B cell (primary cell): ENCODE data around the gene SMIM12. TPM values are rescaled to one million over a fixed set of nuclear protein-coding genes. Genes with fewer than 3 reads are reported as not detected.

Source experiments
- ATAC-seq: fragments of 200-7000 bp; cut with Tn5 transposase; one replicate; pipeline ENCODE4 v1.10.0; 2021; ENCODE audit warnings: low read depth, mild to moderate bottlenecking, moderate number of reproducible peaks, moderate library complexity
- CTCF ChIA-PET: fragments of 350-600 bp; sonication (Branson Sonifier 250); formaldehyde crosslinking; loops from one replicate; lab custom pipeline; 2021; ENCODE audit warnings: antibody characterized with exemption, inconsistent platforms; lab: Charles Lee
- POLR2A ChIA-PET: fragments of 350-600 bp; sonication (Branson Sonifier 250); formaldehyde crosslinking; loops from one replicate; lab custom pipeline; 2021; ENCODE audit warnings: antibody characterized with exemption; lab: Charles Lee
- DNase-seq: peaks from one replicate; pipeline ENCODE4 v3.0.0; 2013
- H2AFZ ChIP-seq: 2 replicates; pipeline ENCODE4 v1.6.1; 2012; ENCODE audit warnings: mild to moderate bottlenecking, low read depth, low read length; ENCODE audit not compliant: insufficient read depth, poor library complexity, severe bottlenecking
- H3K27ac ChIP-seq, 2 donors: 1 replicate in 1 of 2; 2 replicates in 1 of 2; pipeline ENCODE4 v1.5.1; 2012 to 2013; ENCODE audit warnings: low read length in 2 of 2, mild to moderate bottlenecking in 2 of 2, moderate library complexity in 1 of 2
- H3K27me3 ChIP-seq, 4 experiments: fragments of 200-600 bp in 1 of 4; sonication (generic) in 1 of 4; replicated peaks in 1 of 4; 1 replicate in 2 of 4; 2 replicates in 2 of 4; pipeline versions ENCODE4 v1.6.1 to v1.7.0; 2013 to 2016; ENCODE audit warnings: low read length in 3 of 4, mild to moderate bottlenecking in 2 of 4, mixed read lengths in 1 of 4, moderate library complexity in 1 of 4; ENCODE audit not compliant: insufficient read depth in 4 of 4, control insufficient read depth in 3 of 4; ENCODE audit errors: control extremely low read depth in 1 of 4
- H3K36me3 ChIP-seq, 2 experiments: replicated peaks in 1 of 2; 1 replicate in 1 of 2; 2 replicates in 1 of 2; pipeline versions ENCODE4 v1.6.1 to v1.7.1; 2013; ENCODE audit warnings: low read length in 1 of 2; ENCODE audit not compliant: insufficient read depth in 2 of 2, control insufficient read depth in 1 of 2; ENCODE audit errors: control extremely low read depth in 1 of 2, extremely low read depth in 1 of 2
- H3K4me1 ChIP-seq, 2 donors: fragments of 200-600 bp in 1 of 2; sonication (generic) in 1 of 2; 1 replicate in 1 of 2; 2 replicates in 1 of 2; pipeline versions ENCODE4 v1.5.1 to v1.6.1; 2013 to 2017; ENCODE audit warnings: low read length in 2 of 2; ENCODE audit not compliant: control insufficient read depth in 2 of 2, insufficient read depth in 2 of 2
- H3K4me2 ChIP-seq: replicated peaks from 2 replicates; pipeline ENCODE3; 2012; ENCODE audit warnings: mild to moderate bottlenecking, low read depth, low read length; ENCODE audit not compliant: poor library complexity, severe bottlenecking
- H3K4me3 ChIP-seq, 5 experiments: fragments of 200-600 bp in 1 of 5; sonication (generic) in 1 of 5; 1 replicate in 3 of 5; 2 replicates in 2 of 5; pipeline versions ENCODE4 v1.5.1 to v1.7.0; 2011 to 2016; ENCODE audit warnings: low read length in 4 of 5, mild to moderate bottlenecking in 4 of 5, low read depth in 2 of 5, control low read depth in 1 of 5, moderate library complexity in 1 of 5; ENCODE audit not compliant: insufficient read depth in 1 of 5; ENCODE audit errors: control extremely low read depth in 1 of 5, extremely low read depth in 1 of 5
- H3K79me2 ChIP-seq: fragments of 200-600 bp; sonication (generic); one replicate; pipeline ENCODE4 v1.6.0; 2016; ENCODE audit warnings: low read length; ENCODE audit not compliant: control insufficient read depth, insufficient read depth
- H3K9ac ChIP-seq: fragments of 200-600 bp; sonication (generic); 2 replicates; pipeline ENCODE4 v1.6.1; 2017; ENCODE audit warnings: mild to moderate bottlenecking, low read length, moderate library complexity
- H3K9me3 ChIP-seq, 3 donors: one replicate each; pipeline versions ENCODE4 v1.6.1 to v1.7.1; 2013; ENCODE audit warnings: low read length in 2 of 3; ENCODE audit not compliant: control insufficient read depth in 2 of 3, insufficient read depth in 1 of 3; ENCODE audit errors: control extremely low read depth in 1 of 3
- H4K20me1 ChIP-seq: 2 replicates; pipeline ENCODE4 v1.6.0; 2012; ENCODE audit warnings: mild to moderate bottlenecking, low read length; ENCODE audit not compliant: insufficient read depth, control insufficient read depth, poor library complexity, severe bottlenecking
- H3K27ac Mint-ChIP-seq: one replicate; pipeline ENCODE4 v1.8.0; 2021; ENCODE audit warnings: mixed read lengths
- H3K27me3 Mint-ChIP-seq: one replicate; pipeline ENCODE4 v1.8.0; 2021; ENCODE audit warnings: mixed read lengths
- H3K4me1 Mint-ChIP-seq: one replicate; pipeline ENCODE4 v1.8.0; 2021; ENCODE audit warnings: mixed read lengths
- H3K4me3 Mint-ChIP-seq: one replicate; pipeline ENCODE4 v1.8.0; 2021; ENCODE audit warnings: mixed read lengths
- H3K9me3 Mint-ChIP-seq: one replicate; pipeline ENCODE4 v1.8.0; 2022; ENCODE audit warnings: mixed read lengths; ENCODE audit not compliant: insufficient read depth
- CTCF ChIP-seq: fragments of 200-600 bp; IDR thresholded peaks from one replicate; pipeline ENCODE4 v1.8.0; 2022; ENCODE audit warnings: antibody characterized with exemption, mild to moderate bottlenecking
- EZH2 ChIP-seq: IDR thresholded peaks from 2 replicates; pipeline ENCODE4 v1.6.1; 2012; ENCODE audit warnings: borderline replicate concordance, low read depth, mild to moderate bottlenecking, moderate library complexity, low read length; ENCODE audit not compliant: insufficient read depth, poor library complexity, severe bottlenecking
- WGBS: methylation state at CpG from one replicate; pipeline ENCODE4 v1.1.5; 2013; ENCODE audit warnings: missing lambda C conversion rate; ENCODE audit not compliant: insufficient coverage; 5-methylcytosine and 5-hydroxymethylcytosine counted together
- intact Hi-C: fragments of 100-400 bp; cut with micrococcal nuclease; formaldehyde crosslinking; loops from one replicate; pipeline ENCODE4 v1.10.0; 2022
- polyA plus RNA-seq: library from polyadenylated mRNA; depleted of rRNA; stranded (reverse); fragments of >200 nt; gene quantifications from 2 replicates; pipeline ENCODE4 v1.2.3, GENCODE V29; 2012
- total RNA-seq, 2 donors: library from RNA; stranded (reverse); fragments of 120-200 nt in 1 of 2; gene quantifications; 1 replicate in 1 of 2; 2 replicates in 1 of 2; pipeline versions ENCODE4 v1.2.3 to v1.2.4, GENCODE V29; 2013 to 2022

SMIM12 gene
- total and polyA plus RNA-seq, 2 donors (not counting 1 experiment from before 2014, with no cell fraction given) = 26.2 to 33.1 TPM

DNA sequence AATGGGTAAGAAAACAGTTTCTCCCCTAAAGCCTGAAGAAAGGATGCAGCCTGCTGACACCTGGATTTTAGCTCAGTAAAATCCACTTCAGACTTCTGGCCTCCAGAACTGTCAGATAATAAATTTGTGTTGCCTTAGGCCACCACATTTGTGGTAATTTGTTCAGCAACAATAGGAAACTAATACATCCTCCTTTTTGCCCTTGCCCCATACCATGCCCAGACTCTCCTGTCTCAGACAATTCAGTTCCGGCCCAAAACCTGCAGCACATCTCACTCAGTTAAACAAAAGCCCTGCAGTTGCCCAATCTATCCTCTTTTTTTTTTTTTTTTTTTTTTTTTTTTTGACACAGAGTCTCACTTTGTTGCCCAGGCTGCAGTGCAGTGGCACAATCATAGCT, 25.8 kb downstream of the SMIM12 start:
- H3K4me1 Mint-ChIP-seq = no peaks in the 10 kb centered on the region
- no peak for TF ChIP-seq CTCF
- no peak for TF ChIP-seq EZH2
- no peaks in the 10 kb centered on the region for H4K20me1 ChIP-seq
- no peaks in the 10 kb centered on the region for H3K27me3 ChIP-seq
- ATAC-seq (no peak), DNase-seq (no peak)
- H3K4me2 ChIP-seq = no peak overlapping the region
- H3K9me3 ChIP-seq = no peaks in the 10 kb centered on the region
- H3K9ac ChIP-seq = no peak overlapping the region
- WGBS = 82% methylated on average over 1 of the region's 1 CpG
- no peak overlapping the region for H3K4me3 ChIP-seq
- no peaks in the 10 kb centered on the region for H3K9me3 Mint-ChIP-seq
- CTCF ChIA-PET = no interaction called here
- H3K27ac Mint-ChIP-seq = no peak overlapping the region
- POLR2A ChIA-PET = no interaction called here
- intact Hi-C loops = no loop called here
- no peaks in the 10 kb centered on the region for H3K27me3 Mint-ChIP-seq
- H2AFZ ChIP-seq = no peak overlapping the region
- H3K79me2 ChIP-seq = no peaks in the 10 kb centered on the region
- no peaks in the 10 kb centered on the region for H3K36me3 ChIP-seq
- H3K4me3 Mint-ChIP-seq = no peak overlapping the region
- no peak overlapping the region for H3K27ac ChIP-seq
- H3K4me1 ChIP-seq = no peaks in the 10 kb centered on the region

DNA sequence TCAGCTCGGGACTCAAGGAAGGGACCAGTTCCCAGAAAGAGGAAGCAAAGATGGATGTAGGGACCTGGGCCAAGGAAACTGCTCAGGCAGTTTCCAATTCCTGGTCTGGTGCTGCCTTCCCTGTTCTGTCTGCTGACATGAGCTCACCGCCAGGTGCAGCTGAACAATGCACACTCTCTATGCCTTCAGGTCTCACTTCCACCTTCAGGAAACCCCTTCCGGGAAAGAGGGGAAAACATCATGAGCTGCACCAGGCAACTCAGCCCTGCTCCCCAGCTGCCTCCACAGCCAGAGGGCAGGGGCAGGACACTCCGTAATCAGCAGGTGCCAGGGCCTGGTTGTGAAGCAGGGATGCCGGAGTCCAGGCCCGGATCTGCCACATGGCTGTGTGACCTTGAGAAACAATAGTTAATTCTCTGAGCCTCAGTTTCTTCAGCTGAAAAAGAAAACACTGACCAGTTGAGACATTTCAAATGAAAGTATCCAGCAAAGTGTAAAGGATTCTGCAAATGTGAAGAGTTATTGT, 27.8 kb downstream of the SMIM12 start:
- TF ChIP-seq CTCF = no peak
- TF ChIP-seq EZH2 = no peak
- Histone ChIP-seq H3K4me2 (no peak overlapping the region), H3K79me2 (no peaks in the 10 kb centered on the region), H4K20me1 (no peaks in the 10 kb centered on the region), H3K9ac (no peak overlapping the region), H3K9me3 (no peaks in the 10 kb centered on the region), H3K27ac (no peak overlapping the region), H2AFZ (no peak overlapping the region), H3K4me3 (no peak overlapping the region), H3K27me3 (no peaks in the 10 kb centered on the region), H3K4me1 (no peaks in the 10 kb centered on the region), H3K36me3 (no peaks in the 10 kb centered on the region)
- Mint-ChIP-seq H3K27ac (no peak overlapping the region), H3K9me3 (no peaks in the 10 kb centered on the region), H3K27me3 (no peaks in the 10 kb centered on the region), H3K4me1 (no peaks in the 10 kb centered on the region), H3K4me3 (no peak overlapping the region)
- DNase-seq = no peak
- POLR2A ChIA-PET = no interaction called here
- 85% methylated on average over 6 of the region's 6 CpGs for WGBS
- CTCF ChIA-PET = no interaction called here
- intact Hi-C loops = no loop called here
- ATAC-seq = no peak
